Measurements from ENCODE around the gene MYOCD. TPM values are rescaled to one million over a fixed set of nuclear protein-coding genes. Genes with fewer than 3 reads are reported as not detected.

Gene MYOCD
- total RNA-seq, 1 donor from 2014 or later, result 0.23 TPM

- no peak for ATAC-seq
- DNase-seq (ENCODE audit: low spot score), result no peak
Observed at GRCh38 chr17:12743046-12743445, 77.4 kb downstream of the MYOCD start.

GRCh38 chr17:12744298-12744697, 78.6 kb downstream of the MYOCD start:
- no peak for DNase-seq (ENCODE audit: low spot score)
- no peak for ATAC-seq

- no peak for DNase-seq (ENCODE audit: low spot score)
- no peak for ATAC-seq
Observed at GRCh38 chr17:12744786-12745185, 79.1 kb downstream of the MYOCD start.

DNA sequence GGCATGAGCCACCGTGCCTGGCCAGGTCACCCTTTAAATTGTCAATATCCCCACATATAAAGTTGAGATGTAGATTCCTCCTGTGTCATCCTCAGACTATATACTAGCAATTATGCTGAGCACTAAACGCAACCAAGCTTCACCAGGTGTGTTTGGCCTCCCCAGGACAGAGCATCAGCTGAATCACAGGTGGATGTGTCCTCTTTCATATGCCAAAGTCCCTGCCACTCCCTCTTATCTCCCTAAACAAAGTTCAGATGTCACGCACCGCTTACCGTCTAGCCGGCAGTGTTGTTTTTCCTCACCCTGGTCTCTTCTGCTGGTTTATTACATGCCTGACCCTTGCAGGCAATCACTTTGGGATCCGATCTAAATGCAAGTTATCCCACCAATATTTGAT, 79.8 kb downstream of the MYOCD start:
- DNase-seq (ENCODE audit: low spot score) (no peak), ATAC-seq (no peak)

DNA sequence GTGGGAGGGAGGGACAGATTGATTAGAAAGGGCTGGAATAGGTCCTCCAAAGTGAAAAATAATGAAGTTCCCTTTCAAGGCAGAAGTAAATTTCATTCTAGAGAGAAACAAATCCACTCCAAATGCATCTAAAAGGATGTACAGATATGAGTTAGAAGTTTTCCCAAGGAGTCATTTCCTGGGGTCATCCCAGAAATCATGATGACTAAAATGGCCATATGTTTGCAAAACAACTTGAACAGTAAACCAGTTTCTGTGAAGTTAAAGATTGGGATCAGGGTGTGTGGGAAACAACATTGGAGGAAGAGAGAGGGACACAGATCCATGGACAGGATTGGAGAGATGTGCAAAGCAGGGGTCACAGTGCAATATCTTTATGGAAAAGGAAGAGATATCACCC, 91.1 kb downstream of the MYOCD start:
- no peak for ATAC-seq
- no peak for DNase-seq (ENCODE audit: low spot score)

GRCh38 chr17:12759090-12759489, 93.4 kb downstream of the MYOCD start:
- no peak for DNase-seq (ENCODE audit: low spot score)
- ATAC-seq, result no peak

- ATAC-seq (no peak), DNase-seq (ENCODE audit: low spot score) (no peak)
Observed at GRCh38 chr17:12765548-12765947, 99.9 kb downstream of the MYOCD start.

DNA sequence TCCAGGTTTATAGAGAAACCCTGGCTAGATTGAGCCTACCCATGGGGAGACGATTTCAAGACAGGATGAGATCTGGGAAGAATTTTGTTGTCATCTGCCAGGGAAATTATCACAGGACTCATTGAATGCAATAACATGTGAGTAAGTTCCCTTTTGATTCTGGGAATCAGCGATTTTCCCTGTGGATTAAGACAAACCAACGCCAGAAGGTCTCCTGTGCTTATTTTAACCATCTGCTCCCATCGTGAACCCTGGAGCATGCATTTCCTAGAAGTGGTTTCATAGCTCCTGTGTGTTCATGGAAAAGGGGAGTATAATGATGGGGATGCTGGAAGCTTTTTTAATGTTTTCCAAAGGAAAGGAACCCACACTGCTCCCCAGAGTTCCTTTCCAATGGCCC, 102.6 kb downstream of the MYOCD start:
- ATAC-seq, result no peak
- no peak for DNase-seq (ENCODE audit: low spot score)

DNA sequence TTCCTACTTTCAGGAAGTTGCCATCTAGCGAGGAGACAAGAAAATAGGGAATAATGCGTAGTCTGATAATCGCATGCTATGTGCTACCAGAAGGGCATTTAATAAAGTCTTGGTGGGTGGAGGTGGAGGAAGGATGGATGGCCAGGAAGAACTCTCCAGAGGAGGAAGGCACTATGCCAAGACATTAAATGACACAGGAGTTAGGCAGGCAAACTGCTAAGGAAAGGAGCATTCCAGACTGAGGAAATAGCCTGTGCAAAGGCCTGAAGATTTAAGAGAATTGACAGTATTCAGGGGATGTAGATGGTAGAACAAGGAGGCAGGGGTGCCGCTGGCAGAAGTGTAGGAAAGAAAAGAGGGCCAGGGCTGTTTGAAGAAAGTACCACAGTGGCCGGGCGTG, 104.3 kb downstream of the MYOCD start:
- DNase-seq (ENCODE audit: low spot score) (no peak), ATAC-seq (no peak)

DNA sequence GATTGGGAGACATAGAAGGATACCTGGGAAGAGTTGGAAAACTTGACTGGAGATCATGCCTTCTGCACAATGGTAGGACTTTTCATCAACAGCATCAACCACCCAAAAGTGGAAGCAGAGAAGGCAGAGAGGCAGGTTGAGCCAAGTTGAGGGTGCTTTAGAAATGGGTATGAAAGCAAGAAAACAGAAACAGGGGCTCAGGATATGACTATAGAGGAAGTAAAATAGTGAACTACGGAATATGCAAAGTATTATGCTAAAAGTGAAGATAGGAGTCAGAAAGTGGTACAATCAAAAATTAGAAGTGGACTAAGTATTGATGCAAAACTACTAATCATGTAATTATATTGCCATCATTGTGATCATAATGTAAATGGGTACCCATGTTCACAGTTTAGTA, 107.5 kb downstream of the MYOCD start:
- DNase-seq (ENCODE audit: low spot score), result no peak
- ATAC-seq, result no peak

GRCh38 chr17:12789075-12789480, 123.4 kb downstream of the MYOCD start:
- ATAC-seq, result no peak
- peak; percentile 75 for DNase-seq (ENCODE audit: low spot score)

GRCh38 chr17:12789481-12790248, 124.0 kb downstream of the MYOCD start, which contains the start of gene ARHGAP44:
ARHGAP44 (plus strand) TSS chr17:12789498; CDS start chr17:12789839, 341 bp downstream.
- DNase-seq (ENCODE audit: low spot score) (no peak), ATAC-seq (peak; percentile 97)

DNA sequence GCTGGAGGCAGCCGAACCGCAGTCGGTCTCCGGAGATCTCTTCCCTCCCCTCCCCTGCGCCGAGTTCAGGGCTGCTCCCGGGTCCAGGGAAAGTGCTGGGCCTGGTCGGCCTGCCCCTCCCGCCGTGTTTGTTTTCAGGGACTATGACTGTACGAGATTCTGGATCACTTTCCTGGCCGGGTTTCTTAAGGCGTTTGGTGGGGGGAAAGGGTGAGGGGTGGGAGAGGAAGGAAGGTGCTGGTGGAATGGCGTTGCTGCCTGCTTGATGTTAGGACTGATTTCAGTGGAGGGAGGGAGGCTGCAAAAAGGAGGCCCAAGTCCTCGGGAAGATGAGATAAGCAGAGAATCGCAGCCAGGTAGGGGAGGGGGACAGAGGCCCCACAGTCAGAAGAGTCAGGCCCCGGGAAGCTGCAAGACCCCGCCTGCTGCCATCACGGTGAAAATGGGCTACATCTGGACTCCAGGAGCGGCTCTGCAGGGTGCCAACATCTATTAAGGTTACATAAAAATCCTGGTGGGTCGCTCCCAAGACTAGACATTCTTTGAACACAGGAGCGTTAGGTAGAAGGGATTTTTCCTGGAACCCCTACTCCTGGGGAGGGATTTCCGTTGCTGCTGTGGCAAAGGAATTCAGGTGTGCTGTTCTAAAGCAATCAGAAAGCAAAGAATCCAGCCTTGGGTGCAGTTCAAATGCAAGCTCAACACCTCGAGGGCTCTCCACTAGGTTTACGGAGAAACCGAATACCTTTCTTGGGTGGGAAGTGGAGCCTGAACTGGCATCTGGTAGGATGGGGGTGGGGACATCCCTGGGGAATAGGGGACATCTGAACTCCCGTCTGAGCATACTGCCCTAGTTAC, 124.8 kb downstream of the MYOCD start:
- DNase-seq (ENCODE audit: low spot score) (no peak), ATAC-seq (no peak)

GRCh38 chr17:12794919-12795532, 129.3 kb downstream of the MYOCD start:
- ATAC-seq (no peak), DNase-seq (ENCODE audit: low spot score) (no peak)

- no peak for ATAC-seq
Observed at GRCh38 chr17:12800855-12801365, 135.2 kb downstream of the MYOCD start.

DNA sequence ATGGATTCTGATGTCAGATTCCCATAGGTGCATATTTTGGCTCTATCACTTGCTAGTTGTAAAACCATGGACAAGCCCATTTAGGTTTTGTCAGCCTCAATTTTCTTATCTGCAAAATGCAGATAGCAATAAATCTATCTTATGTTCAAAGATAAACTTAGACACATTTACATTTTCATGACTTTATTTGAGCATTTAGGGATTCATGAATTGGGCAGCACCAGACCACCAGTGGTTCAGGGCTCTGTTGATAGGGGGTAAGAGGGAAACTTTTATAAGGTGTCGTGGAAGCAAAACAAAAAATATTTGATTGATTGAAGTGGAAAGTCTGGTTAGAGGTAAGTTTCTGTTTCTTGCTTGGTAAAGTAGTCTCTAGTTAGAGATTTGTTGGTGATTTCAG, 140.9 kb downstream of the MYOCD start:
- no peak for ATAC-seq
- DNase-seq (ENCODE audit: low spot score), result no peak

More at GRCh38 chr17:12800855-12801365, 135.2 kb downstream of the MYOCD start:
- no peak for DNase-seq (ENCODE audit: low spot score)

GRCh38 chr17:12808723-12809122, 143.0 kb downstream of the MYOCD start:
- DNase-seq (ENCODE audit: low spot score) (no peak), ATAC-seq (no peak)

GRCh38 chr17:12812877-12813276, 147.2 kb downstream of the MYOCD start:
- ATAC-seq, result no peak
- DNase-seq (ENCODE audit: low spot score), result no peak

- DNase-seq (ENCODE audit: low spot score) (no peak), ATAC-seq (no peak)
Observed at GRCh38 chr17:12813664-12814063, 148.0 kb downstream of the MYOCD start.

DNA sequence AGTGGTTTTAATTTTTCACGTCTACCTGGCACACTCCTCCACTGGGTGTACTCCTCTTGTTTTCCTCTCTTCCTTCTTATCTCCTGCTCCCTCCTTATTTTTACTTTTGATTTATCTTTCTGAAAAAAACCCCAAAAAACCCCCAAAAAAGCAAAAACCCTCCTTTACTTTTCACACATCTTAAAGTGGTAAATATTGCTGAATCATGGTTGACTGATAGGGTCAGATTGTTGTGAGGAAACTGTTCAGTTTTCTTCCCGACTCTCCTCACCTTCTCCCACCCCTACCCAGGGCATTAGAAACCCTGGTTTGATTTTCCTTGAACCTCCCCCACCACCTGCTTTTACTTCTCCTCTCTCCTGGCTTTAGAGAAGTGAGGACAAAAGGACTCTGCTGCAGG, 149.0 kb downstream of the MYOCD start:
- ATAC-seq, result no peak
- no peak for DNase-seq (ENCODE audit: low spot score)

DNA sequence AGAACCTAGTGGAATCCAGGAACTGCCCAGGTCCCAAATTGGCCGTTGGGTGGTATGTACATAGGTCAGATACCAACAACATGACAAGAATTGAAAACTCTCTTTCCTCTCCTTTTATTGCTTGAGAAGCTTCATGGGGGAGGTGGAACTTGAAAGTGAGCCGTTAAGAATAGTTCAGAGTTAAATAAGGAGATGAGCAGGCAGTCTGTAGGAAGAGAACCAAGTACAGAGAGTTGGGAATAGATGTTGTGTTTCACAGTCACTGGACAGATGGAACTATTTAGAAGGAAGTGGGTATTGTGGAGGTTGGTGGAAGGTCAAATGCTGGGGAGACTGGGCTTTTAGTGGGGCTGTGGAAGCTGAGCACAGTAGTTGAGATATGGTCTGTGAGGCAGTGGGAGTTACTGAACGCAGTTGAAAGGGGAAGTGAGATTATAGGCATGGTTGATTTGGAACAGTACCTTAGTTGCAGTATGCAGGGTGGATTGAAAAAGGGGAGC, 150.0 kb downstream of the MYOCD start:
- DNase-seq (ENCODE audit: low spot score) (no peak), ATAC-seq (no peak)
